NCI-H1694 treated with DMSO at 0.1 percent for 48 hours (cell line): ENCODE measurements around the gene CREBL2.
"Not testable (repeated sequence)": the region's sequence is repeated elsewhere in the genome, so short reads cannot be mapped to it uniquely, and the experiment has no call there.

ENCODE experiments used
- DNase-seq: peaks from one replicate; lab custom pipeline; 2025; lab: John Stamatoyannopoulos, UW

Gene CREBL2, protein sequence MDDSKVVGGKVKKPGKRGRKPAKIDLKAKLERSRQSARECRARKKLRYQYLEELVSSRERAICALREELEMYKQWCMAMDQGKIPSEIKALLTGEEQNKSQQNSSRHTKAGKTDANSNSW

DNA sequence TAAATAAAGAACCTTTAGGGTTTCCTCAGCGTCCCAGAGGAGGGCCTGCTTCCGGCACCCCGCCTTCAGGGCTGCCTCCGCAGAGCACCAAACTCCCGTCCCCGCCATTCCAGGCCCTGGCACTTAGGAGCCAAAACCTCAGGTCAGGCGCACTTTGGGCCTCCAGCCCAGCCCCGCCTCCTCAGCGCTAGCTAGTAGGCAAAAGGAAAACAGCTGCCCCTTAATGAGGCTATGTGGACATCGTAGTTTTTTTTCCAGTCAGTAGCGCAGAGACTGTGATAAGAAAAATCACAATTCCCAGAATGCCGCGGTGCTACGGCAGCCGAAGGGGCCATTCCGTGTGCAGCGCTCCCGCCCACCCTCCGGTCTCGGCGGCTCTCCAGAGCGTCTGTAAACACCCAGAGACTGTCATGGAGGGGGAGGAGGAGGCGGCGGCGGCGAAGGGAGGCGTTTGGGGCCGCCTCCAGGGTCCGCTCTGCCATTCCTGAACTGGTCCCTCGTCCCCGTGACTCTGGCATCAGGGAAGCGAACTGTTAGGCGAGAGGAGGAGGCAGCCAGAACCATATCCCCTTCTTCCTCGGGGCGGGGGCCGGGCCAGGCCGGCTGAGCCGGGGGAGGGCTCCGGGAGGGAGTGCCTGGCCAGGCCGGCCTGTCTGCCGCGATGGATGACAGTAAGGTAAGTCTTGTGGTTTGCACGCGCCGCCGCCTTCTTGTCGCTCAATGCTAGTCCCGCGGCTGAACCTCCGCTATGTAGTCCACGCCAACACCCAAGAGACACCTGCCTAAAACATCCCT, at the start of gene CREBL2:
TSS of gene CREBL2 (plus strand) at position 365 of the 795 bp plus-strand sequence. CDS start at position 662, 297 bp downstream.
- peak; percentile 96 for DNase-seq

DNA sequence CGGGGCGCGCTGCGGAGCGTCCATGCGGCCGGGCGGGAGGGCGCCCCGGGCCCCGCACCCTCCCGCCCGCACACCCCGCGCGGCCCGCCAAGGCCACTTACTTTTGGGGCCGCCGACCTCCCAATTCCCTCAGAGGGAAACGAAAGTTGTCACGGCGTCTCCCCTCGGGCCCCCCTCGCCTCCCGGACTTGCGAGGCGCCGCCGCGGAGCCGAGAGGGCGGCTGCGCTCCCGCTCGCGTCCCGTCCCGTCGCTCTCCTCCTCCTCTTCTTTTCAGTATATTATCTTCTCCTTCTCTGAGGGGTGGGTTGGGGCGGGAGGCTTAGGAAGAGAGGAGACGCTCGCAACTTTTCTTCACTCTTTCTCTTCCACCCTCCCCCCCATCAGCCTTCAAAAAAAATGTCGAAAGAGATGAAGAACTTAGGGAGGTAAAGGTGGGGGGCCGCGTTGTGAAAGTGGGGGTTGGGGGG, 49.6 kb upstream of the CREBL2 start:
- DNase-seq, result no peak

- peak; percentile 93 for DNase-seq
These were observed 49.0 kb upstream of the CREBL2 start, which contains the start of gene DUSP16 for GRCh38 chr12:12562585-12563261. DUSP16 (minus strand) TSS chr12:12562863; CDS start chr12:12521098, 41,765 bp downstream.

GRCh38 chr12:12563290-12563928, 48.3 kb upstream of the CREBL2 start:
- peak; percentile 58 for DNase-seq

- no peak for DNase-seq
These were observed 46.8 kb upstream of the CREBL2 start for GRCh38 chr12:12564911-12565310.

GRCh38 chr12:12565971-12566370, 45.7 kb upstream of the CREBL2 start:
- not testable (repeated sequence) for DNase-seq

- no peak for DNase-seq
These were observed 39.0 kb upstream of the CREBL2 start for GRCh38 chr12:12572659-12573058.

DNA sequence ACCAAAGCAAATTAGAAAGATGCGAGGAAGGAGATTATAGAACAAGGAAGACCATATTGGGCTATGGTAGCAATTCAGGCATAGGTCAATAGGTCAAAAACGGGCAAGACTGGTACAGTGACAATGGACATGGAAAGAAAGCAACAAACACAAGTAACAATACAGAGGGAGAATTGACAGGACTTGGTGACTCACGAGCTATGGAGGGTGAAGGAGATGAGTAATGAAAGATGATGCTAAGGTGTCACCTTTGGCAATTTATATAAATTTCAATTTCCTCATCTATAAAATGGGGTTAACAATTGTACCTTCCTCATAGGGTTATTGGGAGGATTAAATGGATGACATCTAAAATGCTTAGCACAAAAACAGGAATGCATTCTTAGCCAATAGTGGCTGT, 33.9 kb upstream of the CREBL2 start:
- DNase-seq, result no peak

DNA sequence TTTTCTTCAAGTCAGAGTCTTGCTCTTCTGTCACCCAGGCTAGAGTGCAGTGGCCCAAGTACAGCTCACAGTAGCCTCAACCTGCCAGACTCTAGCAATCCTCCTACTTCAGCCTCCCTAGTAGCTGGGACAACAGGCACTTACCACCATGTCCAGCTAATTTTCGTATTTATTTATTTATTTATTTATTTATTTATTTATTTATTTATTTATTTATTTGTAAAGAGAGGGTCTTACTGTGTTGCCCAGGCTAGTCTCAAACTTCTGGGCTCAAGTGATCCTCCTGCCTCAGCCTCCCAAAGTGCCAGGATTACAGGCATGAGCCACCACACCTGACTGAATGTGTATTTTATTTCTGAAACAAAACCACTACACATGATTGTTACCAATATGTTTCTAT, 31.0 kb upstream of the CREBL2 start:
- DNase-seq, result not testable (repeated sequence)

DNA sequence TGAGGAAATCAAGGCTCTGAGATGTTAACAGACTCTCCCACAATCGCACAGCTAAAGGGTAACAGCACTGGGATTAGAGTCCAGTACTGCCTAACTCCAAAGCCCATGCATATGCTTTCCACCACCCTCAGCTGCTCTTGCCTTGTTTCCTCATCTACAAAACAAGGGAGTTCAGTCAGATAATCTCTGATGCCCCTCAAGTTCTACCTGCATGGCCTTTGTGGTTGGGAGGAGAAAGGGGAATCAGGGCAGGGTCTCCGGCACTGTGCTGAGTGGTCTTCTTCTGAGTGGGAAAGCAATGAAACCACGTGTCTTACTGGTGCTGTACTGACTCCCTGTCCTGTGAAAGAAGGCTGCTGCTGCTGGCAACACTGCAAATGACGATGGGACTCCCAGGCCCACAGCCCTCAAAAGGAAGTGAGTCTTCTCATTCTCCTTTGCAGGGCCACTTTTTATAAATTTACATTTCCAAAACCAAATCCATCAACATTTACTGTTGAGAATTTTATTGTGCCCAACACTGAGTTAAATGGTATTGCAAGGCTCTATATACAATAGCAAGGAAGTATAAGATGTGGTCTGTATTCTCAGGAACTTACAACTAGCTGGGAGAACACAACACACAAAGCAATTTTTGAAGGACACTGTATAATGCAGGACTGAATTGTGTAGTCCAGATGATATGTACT, 29.3 kb upstream of the CREBL2 start:
- DNase-seq, result no peak

- DNase-seq, result no peak
These were observed 28.8 kb upstream of the CREBL2 start for GRCh38 chr12:12582895-12583303.

DNA sequence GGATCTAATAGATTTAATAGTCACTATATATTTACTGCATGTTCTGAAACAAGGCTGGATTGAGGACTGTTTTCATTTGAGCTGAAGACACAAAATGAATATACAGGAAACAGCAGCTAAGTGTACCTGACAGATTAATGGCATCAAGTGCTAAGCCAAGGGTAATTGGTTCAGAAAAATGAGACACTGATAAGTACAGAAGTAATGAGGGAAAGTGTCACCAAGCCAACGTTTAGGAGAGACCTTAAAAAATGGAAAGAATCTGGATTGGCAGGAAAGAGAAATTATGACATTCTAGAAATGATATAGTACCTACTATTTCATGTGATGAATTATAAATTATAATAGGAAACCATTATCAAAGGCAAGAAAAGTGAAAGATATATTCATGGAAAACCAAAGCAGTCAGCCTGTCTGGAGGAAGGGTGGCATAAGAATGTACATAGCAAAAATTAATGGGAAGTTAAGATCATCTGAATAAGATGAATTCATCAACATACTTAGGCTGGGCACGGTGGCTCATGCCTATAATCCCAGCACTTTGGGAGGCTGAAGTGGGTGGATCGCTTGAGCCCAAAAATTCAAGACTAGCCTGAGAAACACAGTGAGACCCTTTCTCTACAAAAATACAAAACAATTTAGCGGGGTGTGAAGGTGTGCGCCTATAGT, 28.0 kb upstream of the CREBL2 start:
- no peak for DNase-seq

DNA sequence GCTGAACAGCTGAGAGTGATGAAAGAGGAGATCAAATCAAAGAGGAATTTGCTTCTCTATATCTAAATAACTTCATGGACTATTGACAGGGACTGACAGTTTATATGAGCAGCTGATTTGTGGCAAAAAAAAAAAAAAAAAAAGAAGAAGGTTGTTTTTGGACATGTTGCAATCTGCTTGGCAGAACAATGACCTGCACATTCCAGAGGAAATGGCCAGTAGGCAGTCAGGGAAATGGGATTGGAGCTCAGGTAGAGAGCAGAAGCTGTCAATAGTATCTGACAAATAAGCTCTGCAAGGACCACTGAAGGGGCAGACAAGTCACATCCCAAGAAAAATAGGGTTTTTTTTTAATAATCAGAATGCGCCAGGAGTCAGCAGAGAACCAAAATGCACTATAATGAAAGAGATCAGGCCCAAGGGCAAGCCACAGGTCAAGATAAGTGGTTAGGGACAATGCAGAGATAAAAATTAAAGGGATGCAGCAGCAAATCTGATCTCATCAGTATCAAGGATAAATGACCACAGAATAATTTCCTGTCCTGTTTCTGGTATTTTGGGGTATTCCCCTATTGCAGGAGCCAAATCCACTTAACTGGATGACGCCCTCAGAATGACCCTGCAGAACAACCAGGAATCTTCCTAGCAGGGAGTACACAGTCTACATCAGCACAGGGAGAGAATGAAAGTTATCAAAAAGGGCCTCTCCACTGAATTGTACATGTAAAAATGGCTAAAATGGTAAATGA, 26.4 kb upstream of the CREBL2 start:
- no peak for DNase-seq

- no peak for DNase-seq
These were observed 24.6 kb upstream of the CREBL2 start for GRCh38 chr12:12586879-12587675.

GRCh38 chr12:12587878-12588277, 23.8 kb upstream of the CREBL2 start:
- DNase-seq, result no peak

DNA sequence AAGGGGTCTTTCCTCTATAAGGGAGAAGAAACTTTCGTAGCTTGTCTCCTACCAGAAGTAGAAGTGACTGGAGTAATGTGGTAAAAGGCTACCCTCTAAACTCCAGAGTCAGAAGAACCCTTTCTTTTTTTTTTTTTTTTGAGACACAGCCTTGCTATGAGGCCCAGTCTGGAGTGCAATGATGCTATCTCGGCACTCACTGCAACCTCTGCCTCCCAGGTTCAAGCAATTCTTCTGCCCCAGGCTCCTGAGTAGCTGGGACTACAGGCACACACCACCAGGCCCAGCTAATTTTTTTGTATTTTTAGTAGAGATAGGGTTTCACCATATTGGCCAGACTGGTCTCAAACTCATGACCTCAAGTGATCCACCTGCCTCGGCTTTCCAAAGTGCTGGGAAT, 23.2 kb upstream of the CREBL2 start:
- not testable (repeated sequence) for DNase-seq

- DNase-seq, result no peak
These were observed 20.7 kb upstream of the CREBL2 start for GRCh38 chr12:12590961-12591360.

DNA sequence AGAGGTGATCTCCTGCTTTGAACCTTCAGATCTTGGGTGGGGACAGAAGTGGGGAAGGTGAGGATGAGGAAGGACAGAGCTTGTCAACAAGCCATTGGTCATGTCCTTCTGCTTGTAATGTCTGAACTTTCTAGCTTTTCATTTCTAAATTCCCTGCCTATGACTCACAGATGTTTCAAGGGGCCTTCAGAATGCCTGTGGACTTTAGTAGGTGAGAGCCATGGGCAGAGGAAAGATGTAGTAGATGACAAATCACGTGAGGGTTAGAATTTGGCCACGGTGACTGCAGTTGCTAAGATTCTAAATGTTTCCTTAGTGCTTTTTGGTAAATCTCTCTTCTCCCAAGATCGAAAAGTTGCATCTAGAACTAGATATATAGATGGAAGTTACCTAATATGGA, 18.7 kb upstream of the CREBL2 start:
- no peak for DNase-seq

DNA sequence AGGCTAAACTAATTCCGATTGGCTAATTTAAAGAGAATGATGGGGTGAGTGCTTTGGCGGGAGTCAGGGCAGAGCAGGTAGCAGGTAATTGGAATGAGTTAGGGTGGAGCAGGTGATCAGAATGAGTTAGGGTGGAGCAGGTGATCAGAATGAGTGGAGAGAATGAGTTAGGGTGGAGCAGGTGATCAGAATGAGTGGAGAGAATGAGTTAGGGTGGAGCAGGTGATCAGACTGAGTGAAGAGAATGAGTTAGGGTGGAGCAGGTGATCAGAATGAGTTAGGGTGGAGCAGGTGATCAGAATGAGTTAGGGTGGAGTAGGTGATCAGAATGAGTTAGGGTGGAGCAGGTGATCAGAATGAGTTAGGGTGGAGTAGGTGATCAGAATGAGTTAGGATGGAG, 15.7 kb upstream of the CREBL2 start:
- DNase-seq, result not testable (repeated sequence)

DNA sequence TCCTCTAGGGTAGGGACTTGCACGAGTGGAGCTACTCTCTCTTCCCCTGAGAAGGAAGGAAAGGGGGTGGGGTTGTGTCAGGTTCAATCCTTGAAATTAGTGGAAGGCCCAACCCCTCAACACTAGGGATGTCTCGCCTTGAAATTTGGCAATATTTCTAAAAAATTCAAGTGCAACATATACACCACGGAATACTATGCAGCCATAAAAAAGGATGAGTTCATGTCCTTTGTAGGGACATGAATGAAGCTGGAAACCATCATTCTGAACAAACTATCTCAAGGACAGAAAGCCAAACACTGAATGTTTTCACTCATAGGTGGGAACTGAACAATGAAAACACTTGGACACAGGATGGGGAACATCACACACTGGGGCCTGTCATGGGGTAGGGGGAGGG, 15.1 kb upstream of the CREBL2 start:
- DNase-seq, result not testable (repeated sequence)
